ENCODE results near the gene KRTAP10-4.
"Not testable (repeated sequence)": the region's sequence is repeated elsewhere in the genome, so short reads cannot be mapped to it uniquely, and the experiment has no call there.

Gene KRTAP10-4

DNA sequence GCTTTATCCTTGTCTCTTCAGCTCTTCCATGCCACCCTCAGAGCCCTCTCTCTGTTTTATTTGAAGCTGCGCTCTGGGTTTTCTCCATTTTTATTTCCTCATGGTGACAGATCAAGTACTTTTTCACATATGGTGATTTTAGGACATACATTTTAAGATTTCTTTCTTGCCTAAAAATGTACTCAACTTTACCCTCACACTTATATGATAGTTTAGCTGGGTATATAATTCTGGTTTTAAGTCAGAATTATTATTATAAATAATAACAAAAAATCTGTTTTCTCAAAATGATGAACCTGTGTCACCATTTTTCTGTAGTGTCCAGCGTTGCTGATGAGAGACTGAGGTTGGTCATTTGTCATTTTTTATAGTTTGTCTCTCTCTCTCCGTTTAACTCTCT is 7.6 kb downstream of the KRTAP10-4 start:
- DNase-seq, result no peak

DNA sequence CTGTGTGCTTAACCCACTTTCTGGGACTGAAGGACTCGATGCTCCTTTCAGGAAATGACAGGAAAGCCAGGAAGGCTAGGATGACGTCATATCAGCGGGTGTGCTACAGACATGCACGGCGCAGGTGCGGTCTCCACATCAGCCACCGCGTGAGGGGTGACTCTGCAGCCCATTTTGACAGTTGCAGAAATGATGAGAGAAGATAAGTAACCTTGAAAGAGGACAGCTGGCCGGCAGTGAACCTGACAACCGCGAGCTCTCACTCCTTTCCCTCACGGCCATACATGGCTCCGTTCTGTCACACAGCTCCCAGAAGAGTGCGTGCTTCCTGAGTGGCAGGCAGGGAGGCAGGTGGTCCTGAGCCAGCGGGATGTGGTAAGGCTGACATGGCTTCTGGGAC is 8.5 kb downstream of the KRTAP10-4 start:
- DNase-seq, result no peak

DNA sequence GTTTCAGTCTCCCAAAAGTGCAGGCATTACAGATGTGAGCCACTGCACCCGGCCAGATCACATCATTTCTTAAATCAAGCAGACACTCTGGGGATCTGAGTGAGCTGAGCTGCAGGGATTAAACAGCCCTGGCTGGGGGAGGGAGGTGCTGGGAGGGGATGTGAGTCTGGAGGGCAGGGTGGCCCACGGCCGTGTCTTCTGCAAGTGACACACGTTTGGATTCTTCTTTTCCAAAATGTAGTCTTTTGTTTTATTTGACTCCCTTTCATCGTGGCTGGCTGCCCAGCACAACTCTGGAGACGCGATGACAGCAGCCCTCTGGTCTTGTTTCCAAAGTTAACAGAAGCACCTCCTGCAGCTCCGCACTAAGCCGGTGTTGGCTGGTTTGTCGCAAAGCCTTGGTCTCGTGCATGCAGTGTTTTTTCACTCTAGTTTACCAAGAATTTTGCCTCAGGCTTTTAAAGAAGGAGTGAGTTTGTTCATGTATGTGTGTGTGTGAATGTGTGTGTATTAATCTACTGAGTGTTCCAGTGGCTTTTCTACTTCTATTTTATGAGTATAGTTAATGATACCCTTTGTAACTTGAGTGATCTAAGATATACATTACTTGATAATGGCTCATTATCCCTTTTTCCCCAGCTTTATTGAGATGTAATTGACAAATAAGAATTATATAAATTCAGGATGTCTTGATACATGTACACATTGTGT is 9.7 kb downstream of the KRTAP10-4 start:
- DNase-seq, result no peak

DNA sequence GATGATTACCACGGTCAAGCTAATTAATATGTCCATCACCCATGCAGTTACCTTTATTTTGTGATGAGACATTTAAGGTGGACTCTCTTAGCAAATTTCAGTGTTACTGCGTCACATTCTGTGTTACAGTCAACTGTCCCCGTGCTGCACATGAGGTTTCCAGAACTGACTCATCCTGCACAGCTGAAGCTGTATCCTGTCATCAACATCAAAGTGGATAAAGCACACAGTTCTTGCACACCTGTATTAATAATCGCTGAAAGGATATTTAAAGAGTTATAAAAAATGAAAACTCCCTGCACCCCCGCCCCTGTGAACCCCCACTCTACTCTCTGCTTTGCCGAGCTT is 10.2 kb downstream of the KRTAP10-4 start:
- peak; percentile 30 for DNase-seq

DNA sequence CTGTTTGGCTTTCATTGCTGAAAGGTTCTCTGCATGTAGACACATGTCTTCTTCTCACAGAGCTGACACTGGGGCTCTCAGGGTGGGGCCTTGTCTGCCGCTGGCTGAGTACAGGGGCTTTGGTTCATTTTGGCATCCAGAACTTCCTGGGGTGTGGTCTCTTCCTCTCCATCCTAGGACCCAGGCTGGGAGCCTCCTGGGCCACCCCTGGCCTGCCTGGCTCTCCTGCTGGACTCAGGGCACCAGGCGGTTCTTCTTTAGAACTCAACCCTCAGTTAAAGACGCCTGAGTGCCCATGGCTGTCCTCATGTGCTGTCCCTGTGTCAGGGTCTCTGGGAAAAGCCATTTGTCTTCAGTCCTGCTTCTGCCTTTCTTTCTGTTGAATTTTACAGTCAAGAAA is 12.4 kb downstream of the KRTAP10-4 start:
- DNase-seq, result no peak

DNA sequence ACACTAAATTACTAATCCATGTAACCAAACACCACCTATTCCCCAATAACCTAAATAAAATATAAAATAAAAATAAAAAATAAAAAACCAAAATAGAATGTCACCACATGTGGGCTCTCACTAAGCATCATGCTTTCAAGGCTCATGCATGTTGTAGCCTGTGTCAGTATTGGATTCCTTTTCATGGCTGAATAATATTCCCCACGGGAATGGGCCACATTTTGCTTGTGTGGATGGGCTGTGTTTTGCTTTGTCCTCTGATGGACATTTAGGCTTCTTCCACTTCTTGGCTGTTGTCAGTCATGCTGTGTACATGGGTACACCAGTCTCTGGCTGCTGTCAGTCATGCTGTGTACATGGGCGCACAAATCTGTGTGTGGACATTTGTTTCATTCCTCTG is 15.6 kb downstream of the KRTAP10-4 start:
- DNase-seq, result no peak

DNA sequence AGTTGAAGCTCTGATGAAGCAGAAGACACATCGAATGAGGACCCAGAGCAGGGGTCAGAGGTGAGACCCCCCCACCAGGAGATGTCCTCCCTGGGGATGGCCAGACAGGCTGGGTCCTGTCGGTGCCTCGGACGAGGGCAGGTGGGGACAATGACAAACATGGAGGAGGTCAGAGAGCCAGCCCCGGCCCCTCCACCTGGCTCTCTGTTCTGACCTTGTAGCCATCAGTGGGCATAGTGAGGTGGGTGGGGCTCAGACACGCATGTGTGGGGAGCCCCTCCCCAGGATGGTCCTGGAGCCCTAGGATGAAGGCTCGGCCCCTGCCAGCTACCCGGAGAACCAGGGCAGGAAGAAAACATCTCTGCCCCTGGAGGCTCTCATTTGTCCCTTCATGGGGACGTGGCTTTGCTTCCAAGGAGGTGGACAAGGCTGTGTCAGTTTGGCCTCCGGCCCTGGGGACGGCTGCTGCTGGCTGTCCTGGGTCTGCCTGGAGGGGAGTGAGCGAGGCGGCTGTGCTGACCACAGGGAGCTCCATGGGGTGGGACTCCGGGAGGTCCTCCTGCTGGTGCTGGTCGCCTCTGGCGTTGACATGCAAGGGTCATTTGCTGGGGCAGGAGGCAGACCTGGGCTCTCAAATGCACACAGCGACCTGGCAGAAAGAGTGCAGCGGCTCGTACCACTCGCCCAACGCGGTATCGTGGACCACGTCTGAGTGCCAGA is 16.2 kb downstream of the KRTAP10-4 start:
- DNase-seq, result no peak

DNA sequence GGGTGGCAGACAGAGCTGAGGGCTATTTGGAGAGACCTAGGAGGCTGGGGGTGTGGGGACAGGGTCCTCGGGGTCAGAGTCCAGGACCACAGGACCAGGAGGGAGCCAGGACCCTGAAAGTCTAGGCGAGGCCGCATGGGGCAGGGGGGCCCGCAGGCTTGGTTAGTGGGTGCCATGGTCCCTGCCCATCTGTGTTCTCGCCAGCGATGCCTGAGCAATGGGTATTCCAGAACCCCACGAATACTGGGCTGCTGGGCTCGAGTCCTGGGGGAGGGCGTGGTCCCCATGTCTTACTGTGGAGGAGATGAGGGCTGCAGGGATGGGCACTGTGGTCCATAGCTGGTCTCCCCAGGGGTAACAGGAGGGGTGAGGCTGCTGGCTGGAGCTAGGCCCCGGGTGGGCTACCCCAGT is 16.8 kb downstream of the KRTAP10-4 start:
- DNase-seq, result no peak

DNA sequence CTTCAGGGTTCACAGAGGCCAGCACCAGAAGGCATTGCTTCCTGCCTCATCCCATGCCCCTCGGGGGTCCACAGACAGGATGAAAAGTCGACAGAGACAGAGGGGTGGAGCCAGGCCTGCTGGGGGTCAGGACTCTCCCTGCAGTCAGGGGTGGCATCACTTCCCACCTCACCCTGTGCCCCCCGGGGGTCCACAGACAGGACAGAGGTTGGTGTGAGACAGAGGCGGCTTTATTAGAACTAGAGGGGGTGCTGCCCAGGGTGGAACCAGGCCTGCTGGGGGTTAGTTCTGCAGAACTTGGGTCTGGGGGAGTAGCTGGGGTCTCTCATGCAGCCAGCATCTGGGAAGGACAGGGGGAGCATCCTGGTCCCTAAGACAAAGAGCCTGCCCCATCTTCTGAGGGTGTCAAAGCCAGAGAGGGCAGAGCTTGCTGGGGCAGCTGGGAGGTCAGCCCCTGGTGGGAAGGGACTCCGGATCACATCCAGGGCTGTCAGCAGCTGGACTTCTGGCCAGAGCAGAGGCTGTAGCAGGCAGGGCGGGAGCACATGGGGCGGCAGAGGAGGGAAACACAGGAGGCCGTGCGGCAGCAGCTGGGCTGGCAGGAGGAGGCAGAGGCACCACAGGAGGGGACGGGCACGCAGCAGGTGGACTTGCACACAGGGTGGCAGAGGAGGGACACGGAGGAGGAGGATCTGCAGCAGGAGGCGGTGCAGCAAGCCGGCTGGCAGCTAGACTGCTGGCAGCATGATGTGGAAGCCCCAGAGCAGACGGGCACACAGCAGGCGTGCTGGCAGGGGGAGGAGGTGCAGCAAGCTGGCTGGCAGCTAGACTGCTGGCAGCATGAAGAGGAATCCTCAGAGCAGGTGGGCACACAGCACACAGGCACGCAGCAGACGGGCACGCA is 17.6 kb downstream of the KRTAP10-4 start:
- not testable (repeated sequence) for DNase-seq

DNA sequence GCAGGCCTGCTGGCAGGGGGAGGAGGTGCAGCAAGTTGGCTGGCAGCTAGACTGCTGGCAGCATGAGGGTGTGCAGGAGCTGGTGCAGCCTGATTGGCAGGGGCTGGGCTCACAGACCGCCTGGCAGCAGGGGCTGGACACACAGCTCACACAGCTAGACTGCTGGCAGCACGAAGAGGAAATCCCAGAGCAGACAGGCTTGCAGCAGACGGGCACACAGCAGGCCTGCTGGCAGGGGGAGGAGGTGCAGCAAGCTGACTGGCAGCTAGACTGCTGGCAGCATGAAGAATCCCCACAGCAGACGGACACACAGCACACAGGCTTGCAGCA is 18.2 kb downstream of the KRTAP10-4 start:
- not testable (repeated sequence) for DNase-seq

DNA sequence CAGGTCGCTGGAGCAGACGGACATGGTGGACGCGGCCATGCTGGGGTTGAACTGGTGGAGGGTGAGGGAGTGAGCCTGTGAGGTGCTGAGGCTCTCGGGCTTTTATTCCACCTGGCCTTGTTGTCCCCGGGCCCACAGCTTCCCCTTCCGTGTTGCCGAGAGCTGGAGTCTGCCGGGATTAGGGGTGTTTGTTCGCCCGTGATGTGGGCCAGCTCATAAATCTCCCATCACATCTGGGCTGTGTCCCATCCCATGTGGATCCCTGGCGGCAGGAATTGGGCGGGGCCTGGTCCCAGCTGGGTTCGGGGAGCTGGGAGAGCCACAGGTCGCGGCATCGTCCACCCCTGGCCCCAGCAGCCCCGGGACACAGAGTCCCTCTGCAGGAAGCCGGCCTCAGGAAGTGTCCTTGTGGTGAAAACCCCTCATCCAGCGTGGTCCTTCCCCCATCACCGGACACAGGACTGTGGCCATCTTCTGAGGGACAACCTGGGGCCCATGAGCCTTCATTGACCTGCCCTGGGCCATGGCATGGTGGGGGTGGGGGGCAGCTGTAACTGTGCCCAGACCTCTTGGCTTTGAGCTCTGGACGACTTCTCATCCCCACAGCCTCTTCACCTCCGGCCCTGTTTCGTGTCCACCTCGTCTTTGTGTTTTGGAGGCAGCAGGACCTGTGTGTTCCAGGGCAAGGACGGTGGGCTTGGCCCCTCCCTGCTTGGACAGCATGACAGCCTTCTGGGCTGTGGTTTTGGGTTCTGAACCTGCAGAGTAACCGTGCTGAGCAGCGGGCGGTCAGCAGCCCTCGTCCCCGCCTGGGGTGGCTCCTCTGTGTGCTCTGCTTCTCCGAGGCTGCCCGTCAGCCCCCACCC is 19.1 kb downstream of the KRTAP10-4 start, which contains the start of gene KRTAP10-6:
Gene KRTAP10-6, minus strand, starts transcription at position 60 of the 866 bp plus-strand sequence. Its CDS starts 21 bp downstream, at position 39.
- no peak for DNase-seq

DNA sequence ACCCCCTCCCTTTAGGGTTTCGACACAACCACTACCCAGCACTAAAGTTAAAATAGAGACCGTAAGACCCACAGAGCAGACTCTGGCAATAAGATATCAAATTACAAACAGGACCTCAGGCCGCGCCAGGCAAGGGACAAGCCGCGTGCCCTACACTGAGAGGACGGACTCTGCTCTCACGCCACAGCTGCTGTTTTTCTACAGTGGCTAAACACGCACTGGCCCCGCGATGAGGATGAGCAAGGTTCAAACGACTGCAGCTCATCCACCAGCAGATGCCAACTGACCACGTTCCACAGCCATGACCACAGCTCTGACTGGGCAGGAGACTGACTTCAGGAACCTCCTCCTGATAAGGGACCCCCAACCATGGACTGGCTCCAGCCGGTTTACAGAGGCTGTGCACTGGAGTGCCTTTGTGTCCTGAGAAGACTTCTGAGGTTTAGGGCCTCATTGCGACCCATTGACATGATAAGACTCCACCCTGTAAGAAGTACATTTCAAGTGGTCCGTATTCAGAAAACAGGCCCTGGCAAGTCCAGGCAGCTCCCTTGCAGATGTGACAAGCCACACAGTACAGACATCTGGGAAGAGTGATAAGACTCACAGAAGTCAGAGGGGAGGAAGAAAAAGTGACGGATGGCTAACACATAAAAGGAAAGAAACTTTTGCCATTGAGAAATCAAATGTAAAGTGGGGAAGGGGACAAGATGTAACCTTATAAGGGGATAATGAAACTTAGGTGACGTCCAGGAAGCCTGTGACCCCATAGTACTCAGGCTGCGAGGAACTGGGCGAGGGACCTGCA is 20.3 kb downstream of the KRTAP10-4 start:
- no peak for DNase-seq

DNA sequence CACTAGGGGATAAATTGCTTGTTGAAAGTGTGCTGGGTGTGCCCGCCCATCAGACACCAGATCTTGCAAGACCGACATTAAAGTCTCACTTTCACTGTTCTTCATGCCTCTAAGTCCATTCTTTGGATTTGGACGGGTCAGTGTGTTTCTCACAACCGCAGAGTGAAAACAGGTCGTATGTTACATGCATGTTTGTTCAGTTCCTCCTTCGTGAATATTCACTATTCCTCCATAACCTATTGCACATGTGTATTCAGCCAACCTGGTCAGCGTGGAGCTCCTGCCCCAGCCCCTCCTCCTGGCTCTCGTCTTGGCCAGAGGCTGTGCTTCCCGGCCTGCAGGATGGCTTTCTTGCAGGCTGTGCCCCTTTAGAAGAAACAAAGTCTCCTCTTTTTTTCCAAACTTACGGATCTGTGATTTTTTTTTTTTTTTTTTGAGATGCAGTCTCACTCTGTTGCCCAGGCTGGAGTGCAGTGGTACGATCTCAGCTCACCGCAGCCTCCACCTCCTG is 20.9 kb downstream of the KRTAP10-4 start:
- DNase-seq, result no peak

DNA sequence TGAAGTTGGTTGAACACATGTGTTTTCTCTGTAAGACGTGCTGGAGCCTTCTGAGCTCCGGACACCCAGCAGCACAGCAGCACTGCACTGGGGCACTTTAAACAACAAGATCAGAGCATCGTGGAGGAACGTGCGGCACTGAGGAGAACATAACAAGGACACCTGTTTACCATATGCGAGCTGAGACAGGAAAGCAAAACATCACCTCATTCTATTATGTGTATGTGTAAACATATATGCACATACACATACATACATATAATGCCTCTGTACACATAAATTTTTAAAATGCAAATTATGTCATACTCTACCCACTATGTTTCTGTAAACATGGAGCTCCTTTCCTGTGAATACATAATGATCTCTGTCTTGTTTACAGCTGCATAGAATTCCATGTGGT is 22.0 kb downstream of the KRTAP10-4 start:
- DNase-seq, result no peak

DNA sequence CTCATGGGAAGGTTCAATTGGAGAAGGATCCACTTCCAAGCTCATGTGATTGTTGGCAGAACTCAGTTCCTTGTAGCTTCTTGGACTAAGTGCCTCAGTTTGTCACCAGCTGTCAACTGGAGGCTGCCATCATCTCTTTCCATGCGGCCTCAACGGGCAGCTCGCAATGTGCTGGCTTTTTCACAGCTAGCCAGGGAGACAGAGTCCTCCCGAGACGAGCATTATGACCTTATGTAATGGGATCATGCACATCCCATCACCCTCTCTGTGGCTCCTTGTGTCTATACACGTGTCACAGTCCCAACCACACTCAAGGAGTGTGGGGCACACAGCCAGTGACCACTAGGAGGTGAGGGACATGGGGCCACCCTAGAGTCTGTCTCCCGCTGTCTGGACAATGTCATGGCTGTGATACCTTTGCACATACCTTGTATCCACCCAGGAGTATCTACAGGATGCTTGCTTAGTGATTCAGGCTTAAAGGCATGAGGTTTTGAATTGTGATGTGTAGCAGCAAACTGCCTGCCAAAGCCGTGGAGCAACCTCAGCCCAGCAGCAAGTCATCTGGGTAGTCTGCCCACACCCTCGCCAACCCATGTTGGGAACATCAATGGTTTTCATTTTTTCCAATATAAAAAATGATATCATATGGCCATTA is 22.7 kb downstream of the KRTAP10-4 start:
- DNase-seq, result no peak

DNA sequence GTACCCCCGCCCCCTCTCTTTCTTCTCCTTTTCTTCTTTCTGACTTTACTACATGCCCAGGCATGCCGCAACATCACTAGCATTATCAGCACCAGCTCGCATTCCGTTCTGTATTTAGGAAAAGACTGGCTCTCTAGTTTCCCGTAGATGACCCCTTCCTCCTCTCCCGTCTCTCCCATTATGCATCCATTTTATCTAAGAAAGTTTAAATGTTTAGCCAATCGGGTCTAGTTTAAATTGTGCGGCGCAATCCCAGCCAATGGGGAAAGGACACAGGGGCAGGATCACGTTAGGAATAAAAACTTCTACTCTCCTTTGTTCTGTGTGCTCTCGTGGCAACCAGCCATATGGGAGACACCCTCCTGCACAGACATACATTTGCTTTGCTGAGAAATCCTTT is 24.5 kb downstream of the KRTAP10-4 start:
- no peak for DNase-seq

DNA sequence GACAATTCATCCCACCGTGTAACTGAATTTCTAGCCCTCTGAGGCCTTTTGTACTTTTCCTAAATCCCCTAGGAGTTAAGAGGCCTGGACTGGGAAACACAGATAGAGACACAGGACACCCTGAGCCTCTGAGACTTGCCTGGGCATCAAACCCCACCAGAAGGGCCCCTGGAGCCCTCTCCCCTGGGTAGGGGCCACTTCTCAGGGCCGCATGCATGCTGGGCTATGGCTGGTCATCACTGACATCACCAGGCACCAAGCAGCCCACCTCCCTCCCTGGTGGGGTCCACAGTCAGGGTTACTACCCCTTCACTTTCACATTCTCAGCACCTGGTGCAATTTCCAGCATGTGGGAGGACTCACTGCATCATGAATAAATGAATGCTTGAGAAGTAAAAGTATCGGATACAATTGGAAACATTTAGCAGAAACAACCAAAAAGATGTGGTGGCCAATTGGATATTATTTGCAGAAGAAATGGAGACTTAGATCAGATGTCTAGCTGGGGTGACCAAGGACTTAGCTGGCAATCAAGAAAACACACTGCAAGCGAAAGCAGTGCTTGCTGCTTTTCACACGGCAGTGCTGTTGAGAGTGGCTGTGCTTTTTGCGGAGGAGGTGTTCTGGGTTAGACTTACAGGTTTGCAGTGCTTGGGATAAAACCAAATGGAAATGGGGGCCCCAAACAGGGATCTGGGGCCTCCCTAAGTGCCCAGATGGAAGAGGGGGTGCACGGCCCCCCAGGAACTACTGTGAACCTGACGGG is 25.9 kb downstream of the KRTAP10-4 start:
- DNase-seq, result no peak

DNA sequence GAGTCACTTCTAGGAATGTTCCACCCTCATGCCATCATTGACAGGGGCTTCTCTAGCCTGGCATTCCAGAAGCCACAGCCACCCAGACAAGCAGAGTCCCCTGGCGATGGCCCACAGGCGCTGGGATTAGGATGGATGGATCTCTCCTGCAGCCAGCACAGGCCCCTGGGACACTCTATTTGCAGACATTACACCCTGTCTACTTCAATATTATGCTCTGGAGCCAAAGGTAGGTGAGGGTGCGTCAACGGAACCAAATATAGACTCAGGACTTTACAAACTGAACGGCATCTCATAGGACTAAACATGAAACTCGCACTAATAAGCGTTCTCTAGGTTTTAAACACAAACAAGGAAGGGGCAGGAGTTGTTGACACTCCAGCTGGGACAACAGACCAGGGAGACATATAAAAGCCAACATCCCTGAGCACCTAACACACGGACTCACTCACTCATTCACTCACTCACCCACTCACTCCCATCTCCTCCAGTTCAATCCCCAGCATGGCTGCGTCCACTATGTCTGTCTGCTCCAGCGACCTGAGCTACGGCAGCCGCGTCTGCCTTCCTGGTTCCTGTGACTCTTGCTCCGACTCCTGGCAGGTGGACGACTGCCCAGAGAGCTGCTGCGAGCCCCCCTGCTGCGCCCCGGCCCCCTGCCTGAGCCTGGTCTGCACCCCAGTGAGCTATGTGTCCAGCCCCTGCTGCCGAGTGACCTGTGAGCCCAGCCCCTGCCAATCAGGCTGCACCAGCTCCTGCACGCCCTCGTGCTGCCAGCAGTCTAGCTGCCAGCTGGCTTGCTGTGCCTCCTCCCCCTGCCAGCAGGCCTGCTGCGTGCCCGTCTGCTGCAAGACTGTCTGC is 26.8 kb downstream of the KRTAP10-4 start, which contains the start of gene KRTAP10-7:
Gene KRTAP10-7, plus strand, starts transcription at position 480 of the 861 bp plus-strand sequence. Its CDS starts 25 bp downstream, at position 505.
- DNase-seq, result not testable (repeated sequence)

DNA sequence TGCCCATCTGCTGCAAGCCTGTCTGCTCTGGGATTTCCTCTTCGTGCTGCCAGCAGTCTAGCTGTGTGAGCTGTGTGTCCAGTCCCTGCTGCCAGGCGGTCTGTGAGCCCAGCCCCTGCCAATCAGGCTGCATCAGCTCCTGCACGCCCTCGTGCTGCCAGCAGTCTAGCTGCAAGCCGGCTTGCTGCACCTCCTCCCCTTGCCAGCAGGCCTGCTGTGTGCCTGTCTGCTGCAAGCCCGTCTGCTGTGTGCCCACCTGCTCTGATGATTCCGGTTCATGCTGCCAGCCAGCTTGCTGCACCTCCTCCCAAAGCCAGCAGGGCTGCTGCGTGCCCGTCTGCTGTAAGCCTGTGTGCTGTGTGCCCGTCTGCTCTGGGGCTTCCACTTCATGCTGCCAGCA is 27.6 kb downstream of the KRTAP10-4 start:
- not testable (repeated sequence) for DNase-seq
